D721Med (cell line): Measurements from ENCODE around the gene ERO1B.
A peak's percentile ranks its signal among the peaks of the same experiment; 100 is the strongest.
"Not testable (repeated sequence)": the region's sequence is repeated elsewhere in the genome, so short reads cannot be mapped to it uniquely, and the experiment has no call there.

Experiments used
- DNase-seq: peaks from one replicate; pipeline ENCODE4 v3.0.0; 2011; ENCODE audit warnings: low spot score; ENCODE audit not compliant: insufficient read length
- FAIRE-seq: peaks from 2 replicates; lab custom pipeline; 2011; peaks lifted over from hg19 to GRCh38; lab: Jason Lieb, UNC
- CTCF ChIP-seq: IDR thresholded peaks from 2 replicates; pipeline ENCODE4 v1.5.1; 2012; ENCODE audit warnings: mild to moderate bottlenecking, control low read depth; ENCODE audit not compliant: insufficient read depth; ENCODE audit errors: missing control alignments

ERO1B gene

DNA sequence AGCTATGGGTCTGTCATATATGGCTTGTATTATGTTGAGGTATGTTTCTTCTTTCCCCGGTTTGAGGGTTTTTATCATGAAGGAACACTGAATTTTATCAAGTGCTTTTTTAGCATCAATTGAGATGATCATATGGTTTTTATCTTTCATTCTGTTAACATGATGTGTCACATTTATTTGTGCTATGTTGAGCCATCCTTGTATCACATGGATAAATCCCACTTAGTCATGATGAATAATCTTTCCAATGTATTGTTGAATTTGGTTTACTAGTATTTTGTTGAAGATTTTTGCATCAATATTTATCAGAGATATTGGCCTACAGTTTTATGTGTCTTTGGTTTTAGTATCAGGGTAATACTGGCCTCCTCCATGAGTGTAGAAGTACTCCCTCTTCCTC lies 77.7 kb downstream of the ERO1B start:
- no peak for TF ChIP-seq CTCF
- DNase-seq, result no peak
- FAIRE-seq, result peak; percentile 35

DNA sequence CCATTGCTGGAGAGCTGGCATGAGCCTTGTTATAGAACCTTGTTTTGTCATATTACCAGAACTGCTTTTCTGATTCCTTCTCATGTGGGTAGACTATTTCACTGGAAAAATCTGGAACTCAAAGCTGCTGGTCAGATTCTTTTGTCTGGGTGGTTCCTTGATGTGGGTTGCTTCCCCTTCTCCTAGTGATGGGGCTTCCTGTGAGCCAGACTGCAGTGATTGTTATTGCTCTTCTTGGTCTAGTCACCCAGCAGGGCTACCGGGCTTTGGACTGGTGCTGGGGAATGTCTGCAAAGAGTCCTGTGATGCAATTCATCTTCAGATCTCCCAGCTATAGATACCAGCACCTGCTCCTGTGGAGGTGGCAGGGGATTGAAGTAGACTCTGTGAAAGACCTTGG lies 80.0 kb downstream of the ERO1B start:
- DNase-seq (no peak), FAIRE-seq (no peak)
- TF ChIP-seq CTCF, result no peak

DNA sequence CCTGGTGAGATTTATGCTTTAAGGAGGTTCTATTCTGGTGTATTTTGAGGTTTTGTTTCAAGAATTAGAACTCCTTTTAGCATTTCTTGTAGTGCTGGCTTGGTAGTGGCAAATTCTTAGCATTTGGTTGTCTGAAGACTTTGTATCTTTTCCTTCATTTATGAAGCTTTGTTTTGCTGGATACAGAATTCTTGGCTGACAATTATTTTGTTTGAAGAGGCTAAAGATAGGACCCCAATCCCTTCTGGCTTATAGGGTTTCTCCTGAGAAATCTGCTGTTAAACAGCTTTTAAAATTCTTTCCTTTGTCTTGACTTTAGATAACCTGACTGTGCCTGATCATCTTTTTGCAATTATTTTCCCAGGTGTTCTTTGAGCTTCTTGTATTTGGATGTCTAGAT lies 80.8 kb downstream of the ERO1B start:
- no peak for FAIRE-seq
- no peak for DNase-seq
- no peak for TF ChIP-seq CTCF

DNA sequence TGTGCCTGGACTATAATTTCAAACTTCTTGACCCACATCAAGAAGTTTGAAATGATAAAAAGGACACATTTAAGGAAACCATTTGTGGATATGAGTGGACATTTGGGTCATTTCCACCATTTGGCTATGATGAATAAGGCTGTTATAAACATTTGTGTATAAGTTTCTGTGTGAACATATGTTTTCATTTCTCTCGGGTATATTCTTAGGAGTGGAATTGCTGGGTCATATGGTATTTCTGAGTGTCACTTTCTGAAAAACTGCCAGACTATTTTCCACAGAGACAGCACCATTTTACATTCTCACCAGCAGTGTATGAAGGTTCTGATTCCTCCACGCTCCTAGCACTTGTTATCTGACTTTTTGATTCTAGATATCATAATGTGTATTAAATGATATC lies 88.6 kb downstream of the ERO1B start:
- TF ChIP-seq CTCF, result no peak
- FAIRE-seq (no peak), DNase-seq (no peak)

- FAIRE-seq, DNase-seq: not testable (repeated sequence)
Observed at GRCh38 chr1:236188084-236188483, 93.7 kb downstream of the ERO1B start.

GRCh38 chr1:236186471-236186870 lies 95.3 kb downstream of the ERO1B start:
- not testable (repeated sequence) for DNase-seq, FAIRE-seq

DNA sequence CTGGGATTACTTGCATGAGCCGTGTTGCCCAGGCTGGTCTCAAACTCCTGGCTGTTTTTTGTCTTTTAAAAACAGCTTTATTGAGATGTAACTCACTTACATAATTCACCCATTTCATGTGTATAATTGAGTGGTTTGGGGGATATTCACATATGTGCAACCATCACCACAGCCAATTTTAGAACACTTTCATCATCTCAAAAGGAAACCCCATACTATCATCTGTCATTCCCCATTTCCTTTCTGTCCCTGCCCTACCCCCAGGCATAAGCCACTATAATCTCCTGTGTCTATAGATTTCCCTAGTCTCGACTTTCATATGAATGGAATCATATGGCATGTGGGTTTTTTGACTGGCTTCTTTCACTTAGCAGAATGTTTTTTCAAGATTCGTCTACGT lies 96.1 kb downstream of the ERO1B start:
- TF ChIP-seq CTCF, result no peak
- peak; percentile 69 for FAIRE-seq
- DNase-seq, result no peak

DNA sequence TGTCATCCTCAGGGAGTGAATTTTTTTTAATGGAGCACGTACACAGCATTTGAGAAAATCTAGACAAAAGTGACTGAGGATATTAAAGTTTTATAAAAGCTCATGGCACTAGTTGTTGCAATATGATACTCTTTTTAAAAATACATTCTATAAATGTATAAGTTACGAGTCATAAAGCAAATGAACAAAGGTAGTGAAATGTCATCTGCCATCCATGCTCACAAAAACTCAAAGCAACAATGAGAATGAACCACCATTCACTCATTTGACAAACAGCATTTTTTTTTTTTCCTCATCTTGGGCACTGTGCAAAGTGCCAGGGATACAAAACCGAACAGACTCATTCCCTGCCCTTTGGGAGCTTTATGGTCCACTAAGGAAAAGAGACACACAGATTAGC lies 100.7 kb downstream of the ERO1B start:
- FAIRE-seq (peak; percentile 6), DNase-seq (no peak)
- no peak for TF ChIP-seq CTCF
